A549 treated with AZD9567 at 1 μM for 4 hours (cell line): ENCODE data around the gene EIF3A. TPM values are rescaled to one million over a fixed set of nuclear protein-coding genes. Genes with fewer than 3 reads are reported as not detected.

Source experiments
- total RNA-seq: library from RNA; stranded (reverse); fragments of 200-300 nt; extraction: Qiagen RNA extraction; gene quantifications from 5 replicates; pipeline ENCODE4 v1.2.3, GENCODE V29; 2022; ENCODE audit not compliant: insufficient read depth

Gene EIF3A
- total RNA-seq, result 123 to 146 TPM (median 131 TPM) in 5 replicates

GRCh38 chr10:119080521-119081259, at the start of gene EIF3A:
Gene EIF3A, minus strand, starts transcription at chr10:119080817. Its CDS starts 141 bp downstream, at chr10:119080676.

GRCh38 chr10:119103903-119104653, 23.5 kb upstream of the EIF3A start, which contains the start of gene DENND10:
Gene DENND10, plus strand, starts transcription at chr10:119104113. Its CDS starts 30 bp downstream, at chr10:119104143.

GRCh38 chr10:119029613-119030420, 50.8 kb downstream of the EIF3A start, which contains the start of gene NANOS1:
Gene NANOS1, plus strand, starts transcription at chr10:119029714. Its CDS starts 88 bp downstream, at chr10:119029802.

Other genes with a start within 250 kb of the EIF3A start
- 2.6 to 3.7 TPM (median 3.0 TPM) in 5 replicates for gene NANOS1, start 51.1 kb downstream of the EIF3A start, total RNA-seq
- gene DENND10, start 23.3 kb upstream of the EIF3A start, total RNA-seq, result 49.2 to 64.4 TPM (median 62.3 TPM) in 5 replicates
- gene SFXN4, start 84.9 kb upstream of the EIF3A start, total RNA-seq, result 38.7 to 68.9 TPM (median 44.2 TPM) in 5 replicates
- 303 to 365 TPM (median 346 TPM) in 5 replicates for gene PRDX3, start 98.0 kb upstream of the EIF3A start, total RNA-seq
- gene GRK5, start 126.8 kb upstream of the EIF3A start, total RNA-seq, result 8.0 to 12.1 TPM (median 9.3 TPM) in 5 replicates